ENCODE results near the gene SPATA18.
"Not testable (repeated sequence)": the region's sequence is repeated elsewhere in the genome, so short reads cannot be mapped to it uniquely, and the experiment has no call there.

Gene SPATA18

GRCh38 chr4:52107745-52108144 lies 56.6 kb downstream of the SPATA18 start:
- DNase-seq (ENCODE audit: low read depth), result no peak

- DNase-seq (ENCODE audit: low read depth), result no peak
Measured at GRCh38 chr4:52110171-52110570, 59.1 kb downstream of the SPATA18 start.

- DNase-seq (ENCODE audit: low read depth), result no peak
Measured at GRCh38 chr4:52111995-52112394, 60.9 kb downstream of the SPATA18 start.

- DNase-seq (ENCODE audit: low read depth), result no peak
Measured at GRCh38 chr4:52112411-52112810, 61.3 kb downstream of the SPATA18 start.

- DNase-seq (ENCODE audit: low read depth), result no peak
Measured at GRCh38 chr4:52116641-52117040, 65.5 kb downstream of the SPATA18 start.

- DNase-seq (ENCODE audit: low read depth), result no peak
Measured at GRCh38 chr4:52126226-52126625, 75.1 kb downstream of the SPATA18 start.

- DNase-seq (ENCODE audit: low read depth), result no peak
Measured at GRCh38 chr4:52126966-52127365, 75.9 kb downstream of the SPATA18 start.

- no peak for DNase-seq (ENCODE audit: low read depth)
Measured at GRCh38 chr4:52135171-52135570, 84.1 kb downstream of the SPATA18 start.

- not testable (repeated sequence) for DNase-seq (ENCODE audit: low read depth)
Measured at GRCh38 chr4:52137152-52137551, 86.0 kb downstream of the SPATA18 start.

GRCh38 chr4:52142816-52143215 lies 91.7 kb downstream of the SPATA18 start:
- DNase-seq (ENCODE audit: low read depth), result no peak

- DNase-seq (ENCODE audit: low read depth), result no peak
Measured at GRCh38 chr4:52143815-52144214, 92.7 kb downstream of the SPATA18 start.

- no peak for DNase-seq (ENCODE audit: low read depth)
Measured at GRCh38 chr4:52144372-52144771, 93.3 kb downstream of the SPATA18 start.

All from activated gamma-delta T cell treated with anti-CD3 and anti-CD28 coated beads, Interleukin-2, amount 50 U/mL, for 16 hours (primary cell).